HepG2 (cell line): Measurements from ENCODE around the gene CMAS. TPM values are rescaled to one million over a fixed set of nuclear protein-coding genes. Genes with fewer than 3 reads are reported as not detected.

ENCODE experiments used
- BCLAF1 ChIP-seq: fragments of 450-650 bp; IDR thresholded peaks from 2 replicates; pipeline ENCODE4 v1.6.1; 2017; ENCODE audit warnings: mild to moderate bottlenecking
- CENPT ChIP-seq: sonication (generic); formaldehyde crosslinking; IDR thresholded peaks from 2 replicates; pipeline ENCODE4 v1.8.0; 2022; ENCODE audit warnings: low read depth, mild to moderate bottlenecking, moderate library complexity, missing genetic modification reagents
- FOXC1 ChIP-seq: sonication (generic); formaldehyde crosslinking; IDR thresholded peaks from 2 replicates; pipeline ENCODE4 v1.8.0; 2022; ENCODE audit warnings: mild to moderate bottlenecking, missing genetic modification reagents, borderline replicate concordance
- FOXJ3 ChIP-seq: sonication (generic); formaldehyde crosslinking; IDR thresholded peaks from 2 replicates; pipeline ENCODE4 v1.4.0; 2020; ENCODE audit warnings: missing genetic modification reagents, mild to moderate bottlenecking, borderline replicate concordance
- FOXP4 ChIP-seq: sonication (generic); formaldehyde crosslinking; IDR thresholded peaks from 2 replicates; pipeline ENCODE4 v1.4.0; 2020; ENCODE audit warnings: missing genetic modification reagents
- KLF13 ChIP-seq: sonication (generic); formaldehyde crosslinking; IDR thresholded peaks from 2 replicates; pipeline ENCODE4 v1.4.0; 2020; ENCODE audit warnings: mild to moderate bottlenecking, missing genetic modification reagents
- MAFK ChIP-seq, 2 experiments: IDR thresholded peaks in 1 of 2; conservative IDR thresholded peaks in 1 of 2; 2 replicates each; pipeline ENCODE4 v1.6.1; 2011; ENCODE audit warnings: improper control_type of control experiment in 2 of 2, low read length in 2 of 2
- MIXL1 ChIP-seq: IDR thresholded peaks from 2 replicates; pipeline ENCODE4 v1.6.1; 2016
- RBAK ChIP-seq: sonication (generic); formaldehyde crosslinking; IDR thresholded peaks from 2 replicates; pipeline ENCODE4 v1.5.1; 2020; ENCODE audit warnings: mild to moderate bottlenecking, missing genetic modification reagents
- THAP11 ChIP-seq: IDR thresholded peaks from 2 replicates; pipeline ENCODE4 v1.6.1; 2016; ENCODE audit warnings: missing biosample characterization, missing genetic modification reagents
- ZFX ChIP-seq: sonication (generic); formaldehyde crosslinking; IDR thresholded peaks from 2 replicates; pipeline ENCODE4 v1.4.0; 2020; ENCODE audit warnings: mild to moderate bottlenecking, low read depth, missing genetic modification reagents, moderate library complexity
- ZNF138 ChIP-seq: sonication (generic); formaldehyde crosslinking; IDR thresholded peaks from 2 replicates; pipeline ENCODE4 v1.5.0; 2020; ENCODE audit warnings: mild to moderate bottlenecking, low read depth, missing genetic modification reagents
- ZNF205 ChIP-seq: IDR thresholded peaks from 2 replicates; pipeline ENCODE4 v1.6.1; 2018; ENCODE audit warnings: missing biosample characterization, missing genetic modification reagents
- ZNF33B ChIP-seq: sonication (generic); formaldehyde crosslinking; IDR thresholded peaks from 2 replicates; pipeline ENCODE4 v1.5.1; 2020; ENCODE audit warnings: mild to moderate bottlenecking, missing genetic modification reagents
- ZNF577 ChIP-seq: sonication (generic); formaldehyde crosslinking; IDR thresholded peaks from 2 replicates; pipeline ENCODE4 v1.4.0; 2020; ENCODE audit warnings: mild to moderate bottlenecking, low read depth, missing genetic modification reagents, borderline replicate concordance
- ZNF713 ChIP-seq: sonication (generic); formaldehyde crosslinking; IDR thresholded peaks from 2 replicates; pipeline ENCODE4 v1.4.0; 2020; ENCODE audit warnings: mild to moderate bottlenecking, missing genetic modification reagents
- ZSCAN21 ChIP-seq: sonication (generic); formaldehyde crosslinking; IDR thresholded peaks from 2 replicates; pipeline ENCODE4 v1.8.0; 2022; ENCODE audit warnings: mild to moderate bottlenecking, missing genetic modification reagents, moderate library complexity, borderline replicate concordance
- ZSCAN5A ChIP-seq: sonication (generic); formaldehyde crosslinking; IDR thresholded peaks from 2 replicates; pipeline ENCODE4 v1.8.0; 2022; ENCODE audit warnings: mild to moderate bottlenecking, missing genetic modification reagents, borderline replicate concordance
- ZXDC ChIP-seq: sonication (generic); formaldehyde crosslinking; IDR thresholded peaks from 2 replicates; pipeline ENCODE4 v1.5.0; 2020; ENCODE audit warnings: mild to moderate bottlenecking, missing genetic modification reagents
- ZZZ3 ChIP-seq: sonication (generic); formaldehyde crosslinking; IDR thresholded peaks from 2 replicates; pipeline ENCODE4 v1.4.0; 2020; ENCODE audit warnings: missing genetic modification reagents, mild to moderate bottlenecking, borderline replicate concordance
- polyA plus RNA-seq, 8 experiments: library from polyadenylated mRNA; depleted of rRNA in 3 of 8; stranded (reverse) in 7 of 8; unstranded in 1 of 8; fragments of >200 nt; fragmentation: Illumina TruSeq in 4 of 8; extraction: Trizol in 4 of 8; gene quantifications; 2 replicates each; pipeline versions ENCODE4 v1.2.1 to v1.2.3, GENCODE V29; 2011 to 2016; ENCODE audit warnings: low read depth in 4 of 8, missing spikeins in 1 of 8, mixed read lengths in 1 of 8; ENCODE audit not compliant: insufficient read depth in 1 of 8
- total RNA-seq, 5 experiments: library from RNA; depleted of rRNA; stranded (reverse); fragments of >200 nt; fragmentation: Illumina TruSeq; extraction: Trizol; gene quantifications; 2 replicates each; pipeline ENCODE4 v1.2.3, GENCODE V29; 2016; ENCODE audit warnings: low read depth in 1 of 5

CMAS gene
- total and polyA plus RNA-seq, 2 of the 13 experiments (the other 11 are each of a cell fraction or from before 2014, with no cell fraction given): 14.0 to 21.3 TPM

GRCh38 chr12:22046090-22046967 lies at the start of gene CMAS (continued):
- TF ChIP-seq KLF13 (CRISPR knock-in tag) (no peak), ZXDC (no peak), ZNF33B (CRISPR knock-in tag) (no peak), ZNF205 (CRISPR knock-in tag) (no peak), MAFK (conservative IDR thresholded peaks at IDR 0.05 in 1 of 2, IDR thresholded peaks at IDR 0.05 in 1 of 2; ENCODE audit: low read length in 2 of 2) (no peak), MIXL1 (CRISPR knock-in tag) (no peak), FOXC1 (CRISPR knock-in tag) (peak; percentile 57; the same call in 1 of the 2 replicates), RBAK (CRISPR knock-in tag) (no peak), ZNF138 (0 out of 2 replicates have a peak, but pooled peaks have one; percentile 41), ZZZ3 (CRISPR knock-in tag) (no peak), ZNF713 (no peak), THAP11 (CRISPR knock-in tag) (peak; percentile 97), ZNF577 (CRISPR knock-in tag) (no peak), FOXP4 (no peak), FOXJ3 (CRISPR knock-in tag) (no peak), BCLAF1 (no peak), CENPT (CRISPR knock-in tag) (no peak), ZSCAN5A (no peak), ZSCAN21 (CRISPR knock-in tag) (no peak), ZFX (CRISPR knock-in tag) (peak; percentile 70; the same call in 1 of the 2 replicates)
